CD4-positive, CD25-positive, alpha-beta regulatory T cell (primary cell): ENCODE data around the gene BRPF1. TPM values are rescaled to one million over a fixed set of nuclear protein-coding genes. Genes with fewer than 3 reads are reported as not detected.

Source experiments
- ATAC-seq, 2 donors: fragments of 150-1000 bp; cut with Tn5 transposase; one replicate each; pipeline ENCODE4 v1.10.0; 2021; ENCODE audit warnings: low read depth in 2 of 2, moderate number of reproducible peaks in 2 of 2, moderate library complexity in 1 of 2
- DNase-seq, 3 donors: peaks; one replicate each; pipeline versions ENCODE4 v3.0.0 to v3.0.0-alpha.2; 2012 to 2022; ENCODE audit warnings: mixed read lengths in 1 of 3
- H3K27ac ChIP-seq: one replicate; pipeline ENCODE4 v1.7.0; 2013; ENCODE audit warnings: mild to moderate bottlenecking, low read length; ENCODE audit not compliant: insufficient read depth, poor library complexity, severe bottlenecking
- H3K27me3 ChIP-seq: one replicate; pipeline ENCODE4 v1.7.0; 2013; ENCODE audit warnings: low read length; ENCODE audit not compliant: control insufficient read depth, insufficient read depth
- H3K36me3 ChIP-seq: one replicate; pipeline ENCODE4 v1.7.0; 2013; ENCODE audit warnings: mild to moderate bottlenecking, low read length, moderate library complexity; ENCODE audit not compliant: control insufficient read depth, insufficient read depth
- H3K4me1 ChIP-seq: 2 replicates; pipeline ENCODE4 v1.7.0; 2013; ENCODE audit warnings: mild to moderate bottlenecking, low read length; ENCODE audit not compliant: insufficient read depth, control insufficient read depth, poor library complexity, severe bottlenecking
- H3K4me3 ChIP-seq: one replicate; pipeline ENCODE4 v1.7.0; 2013; ENCODE audit warnings: low read depth, mild to moderate bottlenecking, low read length, moderate library complexity
- H3K9me3 ChIP-seq, 2 experiments: 1 replicate in 1 of 2; 2 replicates in 1 of 2; pipeline ENCODE4 v1.7.0; 2013; ENCODE audit warnings: low read length in 2 of 2, mild to moderate bottlenecking in 1 of 2, moderate library complexity in 1 of 2; ENCODE audit not compliant: control insufficient read depth in 2 of 2
- H3K27ac Mint-ChIP-seq, 3 donors: one replicate each; pipeline ENCODE4 v1.8.0; 2020 to 2022; ENCODE audit warnings: mild to moderate bottlenecking in 3 of 3, mixed read lengths in 3 of 3, moderate library complexity in 2 of 3
- H3K27me3 Mint-ChIP-seq: one replicate; pipeline ENCODE4 v1.8.0; 2022; ENCODE audit warnings: mild to moderate bottlenecking, mixed read lengths
- H3K36me3 Mint-ChIP-seq: one replicate; pipeline ENCODE4 v1.8.0; 2020; ENCODE audit warnings: mixed read lengths
- H3K4me1 Mint-ChIP-seq, 4 donors: one replicate each; pipeline ENCODE4 v1.8.0; 2020 to 2022; ENCODE audit warnings: mixed read lengths in 4 of 4, mild to moderate bottlenecking in 1 of 4
- H3K4me3 Mint-ChIP-seq, 4 donors: one replicate each; pipeline ENCODE4 v1.8.0; 2020 to 2022; ENCODE audit warnings: mild to moderate bottlenecking in 4 of 4, mixed read lengths in 4 of 4, moderate library complexity in 3 of 4
- H3K9me3 Mint-ChIP-seq, 7 donors: one replicate each; pipeline ENCODE4 v1.8.0; 2020 to 2022; ENCODE audit warnings: mixed read lengths in 7 of 7, mild to moderate bottlenecking in 3 of 7, moderate library complexity in 2 of 7
- polyA plus RNA-seq, 4 donors: library from polyadenylated mRNA; unstranded; fragments of 300-500 nt; fragmentation: Illumina TruSeq; gene quantifications; one replicate each; pipeline ENCODE4 v1.2.3, GENCODE V29; 2021
- total RNA-seq: library from RNA; stranded (reverse); gene quantifications from one replicate; pipeline ENCODE4 v1.2.3, GENCODE V29; 2022

Gene BRPF1
- total and polyA plus RNA-seq, 5 donors from 2014 or later, result 6.7 to 41.2 (median 10.3) TPM

DNA sequence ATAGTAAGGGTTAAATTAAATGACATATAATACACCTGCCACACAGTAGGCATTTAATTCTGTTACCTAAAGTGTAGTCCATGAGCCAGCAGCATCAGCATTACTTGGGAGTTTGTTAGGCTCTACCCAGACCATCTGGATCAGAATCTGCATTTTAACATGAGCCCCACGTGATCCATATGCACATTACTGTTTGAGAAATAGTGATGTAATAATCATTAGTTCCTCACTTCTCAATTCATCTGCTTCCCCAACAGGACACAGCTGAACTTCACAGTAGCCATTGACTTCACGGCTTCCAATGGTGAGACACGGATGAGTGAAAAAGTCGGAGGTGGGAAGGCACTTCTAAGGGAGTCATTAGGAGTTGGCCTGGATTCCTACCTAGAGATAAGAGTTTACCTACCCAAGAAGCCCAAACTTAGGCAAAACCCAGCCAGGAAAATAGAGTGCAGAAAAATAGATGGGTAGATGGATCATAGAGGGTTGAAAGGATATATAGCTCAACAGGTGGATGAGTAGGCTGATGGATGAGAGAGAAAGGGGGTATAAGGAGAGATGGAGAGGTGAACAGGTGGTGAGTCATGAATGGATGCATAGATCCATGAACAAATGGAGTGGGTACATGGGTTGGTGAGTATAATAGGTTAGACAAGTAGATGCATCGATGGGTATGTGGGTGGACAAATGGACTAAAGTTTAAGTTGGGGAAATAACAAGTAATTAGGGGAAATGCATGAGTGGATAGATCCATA lies 14.6 kb upstream of the BRPF1 start:
- H3K27me3 Mint-ChIP-seq, result no peaks in the 10 kb centered on the region
- H3K4me3 ChIP-seq, result no peak overlapping the region
- peak overlapping the region in 1 of 3 donors; percentile 1 for H3K27ac Mint-ChIP-seq
- H3K9me3 ChIP-seq, result no peaks in the 10 kb centered on the region
- no peak overlapping the region for H3K4me3 Mint-ChIP-seq
- H3K36me3 ChIP-seq, result no peaks in the 10 kb centered on the region
- no peaks in the 10 kb centered on the region for H3K36me3 Mint-ChIP-seq
- H3K4me1 ChIP-seq, result peaks cover 6% of the 10 kb centered on the region
- peaks cover 0 to 15% (median 7%) of the 10 kb centered on the region in 4 donors for H3K4me1 Mint-ChIP-seq
- H3K27ac ChIP-seq, result no peak overlapping the region
- H3K27me3 ChIP-seq, result peaks cover 4% of the 10 kb centered on the region
- no peaks in the 10 kb centered on the region for H3K9me3 Mint-ChIP-seq
- ATAC-seq (no peak), DNase-seq (no peak)

DNA sequence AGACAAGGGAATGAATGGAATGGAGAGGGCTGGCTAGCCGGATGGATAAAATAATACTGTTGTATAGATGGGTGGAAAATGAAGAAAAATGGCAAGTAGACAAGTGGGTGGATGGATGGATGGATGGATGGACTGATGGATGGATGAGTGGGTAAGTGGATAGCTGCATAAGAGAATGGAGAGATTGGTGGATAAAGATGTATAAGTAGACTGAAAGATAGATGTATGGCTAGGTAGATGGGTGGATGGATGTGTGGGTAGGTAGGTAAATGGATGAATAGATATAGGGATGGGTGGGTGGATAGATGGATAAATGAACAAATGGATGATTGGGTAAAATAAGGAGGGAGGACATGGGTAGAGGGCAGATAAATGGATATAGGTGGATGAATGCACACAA lies 14.0 kb upstream of the BRPF1 start:
- Histone ChIP-seq H3K4me3 (no peak overlapping the region), H3K4me1 (peaks cover 6% of the 10 kb centered on the region), H3K27me3 (peaks cover 4% of the 10 kb centered on the region), H3K27ac (no peak overlapping the region), H3K36me3 (no peaks in the 10 kb centered on the region), H3K9me3 (no peaks in the 10 kb centered on the region)
- peaks cover 0 to 15% (median 7%) of the 10 kb centered on the region in 4 donors for H3K4me1 Mint-ChIP-seq
- no peak overlapping the region for H3K4me3 Mint-ChIP-seq
- no peaks in the 10 kb centered on the region for H3K36me3 Mint-ChIP-seq
- no peaks in the 10 kb centered on the region for H3K27me3 Mint-ChIP-seq
- ATAC-seq, result no peak
- H3K9me3 Mint-ChIP-seq, result no peaks in the 10 kb centered on the region
- H3K27ac Mint-ChIP-seq, result peak overlapping the region in 1 of 3 donors; percentile 1
- no peak for DNase-seq

DNA sequence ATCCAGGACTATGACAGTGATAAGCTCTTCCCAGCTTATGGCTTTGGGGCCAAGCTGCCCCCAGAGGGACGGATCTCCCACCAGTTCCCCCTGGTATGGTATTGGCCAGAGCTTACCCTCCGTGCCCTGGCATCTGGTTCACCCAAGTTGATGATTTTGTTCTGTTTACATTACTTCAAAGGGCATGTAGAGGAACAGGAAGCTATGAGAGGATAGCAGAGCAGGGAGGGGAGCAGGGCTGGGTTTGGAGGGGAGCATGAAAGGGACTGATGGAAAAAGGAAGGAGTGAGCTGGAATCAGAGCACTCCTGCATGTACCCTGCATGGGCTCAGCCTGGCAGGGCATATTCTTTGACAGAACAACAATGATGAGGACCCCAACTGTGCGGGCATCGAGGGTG lies 13.4 kb upstream of the BRPF1 start:
- peaks cover 0 to 15% (median 6%) of the 10 kb centered on the region in 4 donors for H3K4me1 Mint-ChIP-seq
- ATAC-seq (peak in 1 of 2 donors; percentile 60), DNase-seq (no peak)
- H3K27me3 Mint-ChIP-seq, result no peaks in the 10 kb centered on the region
- Histone ChIP-seq H3K4me3 (no peak overlapping the region), H3K27me3 (peaks cover 4% of the 10 kb centered on the region), H3K36me3 (no peaks in the 10 kb centered on the region), H3K4me1 (peaks cover 6% of the 10 kb centered on the region), H3K9me3 (no peaks in the 10 kb centered on the region), H3K27ac (no peak overlapping the region)
- H3K4me3 Mint-ChIP-seq, result peak overlapping the region in 2 of 4 donors; percentile 27 to 32
- no peaks in the 10 kb centered on the region for H3K9me3 Mint-ChIP-seq
- peak overlapping the region in 1 of 3 donors; percentile 49 for H3K27ac Mint-ChIP-seq
- H3K36me3 Mint-ChIP-seq, result no peaks in the 10 kb centered on the region

DNA sequence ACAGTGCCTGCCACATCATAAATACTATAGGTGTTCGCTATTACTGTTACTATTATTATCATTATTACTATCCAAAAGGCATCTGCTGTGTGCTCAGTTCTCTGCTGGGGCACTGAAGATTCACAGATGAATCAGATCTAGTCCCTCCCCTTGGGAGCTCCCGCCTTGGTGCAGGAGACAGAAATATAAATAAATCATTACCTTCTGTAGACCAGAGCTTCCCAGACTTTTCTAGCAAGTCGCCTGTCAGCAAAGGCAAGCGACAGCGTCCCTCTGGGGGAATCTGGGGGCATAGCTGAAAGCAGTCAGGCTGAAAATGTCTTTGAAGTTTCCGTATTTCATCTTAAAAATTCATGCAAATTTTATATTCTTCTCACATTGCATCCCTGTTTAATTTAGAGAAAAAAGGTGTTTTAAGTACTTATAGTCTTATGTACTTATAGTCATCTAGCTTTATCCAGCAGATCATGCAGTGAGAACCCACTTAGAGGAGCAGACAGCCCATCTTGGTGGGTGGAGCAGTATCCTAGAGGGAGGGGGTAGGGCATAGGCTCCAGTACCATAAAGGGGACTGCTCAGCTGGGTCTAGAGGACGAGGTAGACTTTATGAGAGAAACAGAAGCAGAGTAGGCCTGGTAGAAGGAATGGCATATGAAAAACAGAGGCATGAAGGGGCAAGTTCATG lies 10.4 kb upstream of the BRPF1 start:
- H3K27me3 ChIP-seq, result peaks cover 4% of the 10 kb centered on the region

DNA sequence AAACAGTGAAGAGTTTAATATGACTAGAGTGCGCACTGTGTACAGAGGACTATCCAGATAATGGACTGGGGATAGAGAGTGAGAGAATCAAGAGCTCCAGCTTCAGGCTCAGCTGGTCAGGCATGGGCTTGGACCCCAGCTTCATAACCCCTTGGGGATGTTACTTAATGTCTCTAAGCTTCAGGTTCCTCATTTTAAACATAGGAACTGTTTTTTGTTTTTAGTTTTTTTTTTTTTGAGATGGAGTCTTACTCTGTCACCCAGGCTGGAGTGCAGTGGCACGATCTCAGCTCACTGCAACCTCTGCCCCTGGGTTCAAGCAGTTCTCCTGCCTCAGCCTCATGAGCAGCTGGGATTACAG lies 9.9 kb upstream of the BRPF1 start:
- ATAC-seq (no peak), DNase-seq (no peak)
- Mint-ChIP-seq H3K27ac (no peak overlapping the region), H3K4me3 (no peak overlapping the region), H3K9me3 (no peaks in the 10 kb centered on the region), H3K4me1 (peaks cover 0 to 21% (median 3%) of the 10 kb centered on the region in 4 donors), H3K36me3 (no peaks in the 10 kb centered on the region), H3K27me3 (no peaks in the 10 kb centered on the region)
- no peaks in the 10 kb centered on the region for H3K36me3 ChIP-seq
- H3K27me3 ChIP-seq, result peaks cover 4% of the 10 kb centered on the region
- no peak overlapping the region for H3K27ac ChIP-seq
- H3K9me3 ChIP-seq, result no peaks in the 10 kb centered on the region
- H3K4me3 ChIP-seq, result no peak overlapping the region
- H3K4me1 ChIP-seq, result peaks cover 6% of the 10 kb centered on the region

More for the DNA sequence above, 10.4 kb upstream of the BRPF1 start:
- Mint-ChIP-seq H3K9me3 (no peaks in the 10 kb centered on the region), H3K36me3 (no peaks in the 10 kb centered on the region), H3K4me3 (no peak overlapping the region), H3K27ac (no peak overlapping the region), H3K4me1 (peaks cover 0 to 18% (median 3%) of the 10 kb centered on the region in 4 donors), H3K27me3 (no peaks in the 10 kb centered on the region)
- Histone ChIP-seq H3K27ac (no peak overlapping the region), H3K9me3 (no peaks in the 10 kb centered on the region), H3K4me3 (no peak overlapping the region), H3K36me3 (no peaks in the 10 kb centered on the region), H3K4me1 (peaks cover 6% of the 10 kb centered on the region)
- ATAC-seq (no peak), DNase-seq (no peak)

DNA sequence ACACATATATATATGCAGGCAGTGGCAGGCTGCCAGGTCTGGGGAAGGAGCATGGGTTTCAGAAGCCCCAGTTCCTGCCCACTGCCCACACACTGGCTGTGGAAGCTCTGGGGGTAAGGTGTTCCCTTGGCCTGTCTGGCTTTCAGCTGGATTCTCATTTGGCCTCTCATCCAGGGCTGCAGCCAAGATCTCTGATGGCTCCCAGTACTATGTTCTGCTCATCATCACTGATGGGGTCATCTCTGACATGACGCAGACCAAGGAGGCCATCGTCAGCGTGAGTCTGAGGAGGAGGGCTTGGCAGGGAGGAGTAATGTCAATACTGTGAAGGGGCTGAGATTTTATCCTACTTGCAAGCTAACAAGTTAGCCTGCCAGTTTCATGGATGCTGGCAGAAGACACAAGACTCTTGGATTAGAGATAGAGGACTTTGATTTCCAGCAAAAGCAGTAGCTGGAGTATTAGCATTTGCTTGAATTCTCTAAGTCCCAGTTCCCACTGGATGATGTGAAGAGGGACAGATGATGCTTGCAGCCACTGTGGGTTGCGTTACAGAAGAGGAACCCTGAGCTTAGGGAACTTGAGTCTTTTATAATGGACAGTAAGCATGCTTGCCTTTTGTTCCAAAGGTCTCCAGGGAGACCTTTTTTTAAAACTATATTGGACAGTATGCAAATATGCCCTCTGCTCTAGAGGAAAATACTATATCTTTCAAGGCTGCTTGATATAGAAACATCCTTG lies 5.6 kb upstream of the BRPF1 start:
- ATAC-seq (no peak), DNase-seq (no peak)
- H3K27ac Mint-ChIP-seq, result peak overlapping the region in 1 of 3 donors; percentile 26

DNA sequence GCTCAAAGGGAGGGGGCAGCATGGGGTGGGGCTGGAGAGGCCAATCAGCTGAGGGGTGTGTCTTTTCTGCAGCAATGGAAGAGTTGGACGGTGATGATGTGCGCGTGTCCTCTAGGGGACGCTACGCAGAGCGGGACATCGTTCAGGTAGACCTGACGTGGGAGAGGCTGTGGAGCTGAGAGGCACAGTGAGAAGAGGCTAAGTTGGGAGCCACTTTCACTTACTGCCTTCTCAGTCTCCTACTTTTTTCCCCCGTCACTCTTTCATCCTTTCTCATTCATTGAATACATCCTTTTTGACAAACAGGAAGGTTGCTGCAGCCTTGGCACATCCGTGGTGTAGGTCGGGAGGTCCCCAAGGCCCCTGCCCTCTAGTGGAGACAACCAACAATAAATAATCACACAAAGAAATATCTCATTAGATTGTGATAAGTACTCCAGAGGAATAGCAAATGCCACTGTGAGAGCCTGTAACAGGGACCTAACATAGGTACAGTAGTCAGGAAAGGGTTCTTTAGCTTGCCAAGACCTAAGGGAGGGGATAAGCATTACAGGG lies 4.4 kb upstream of the BRPF1 start:
- no peaks in the 10 kb centered on the region for H3K9me3 Mint-ChIP-seq
- Histone ChIP-seq H3K27me3 (no peaks in the 10 kb centered on the region), H3K9me3 (no peaks in the 10 kb centered on the region), H3K4me3 (peak overlapping the region; percentile 81), H3K4me1 (peaks cover 24% of the 10 kb centered on the region), H3K27ac (peak overlapping the region; percentile 48), H3K36me3 (no peaks in the 10 kb centered on the region)
- ATAC-seq, result peak; percentile 18 to 22
- H3K36me3 Mint-ChIP-seq, result no peaks in the 10 kb centered on the region
- DNase-seq, result peak; percentile 37 to 84 (median 74)
- peaks cover 18 to 39% (median 23%) of the 10 kb centered on the region in 4 donors for H3K4me1 Mint-ChIP-seq
- peak overlapping the region; percentile 56 to 79 (median 76) for H3K4me3 Mint-ChIP-seq
- H3K27ac Mint-ChIP-seq, result peak overlapping the region; percentile 45 to 79 (median 70)
- H3K27me3 Mint-ChIP-seq, result peaks cover 6% of the 10 kb centered on the region

More for the DNA sequence above, 5.6 kb upstream of the BRPF1 start:
- H3K27ac ChIP-seq, result no peak overlapping the region
- Mint-ChIP-seq H3K4me1 (peaks cover 18 to 37% (median 21%) of the 10 kb centered on the region in 4 donors), H3K27me3 (peaks cover under 1% of the 10 kb centered on the region), H3K36me3 (no peaks in the 10 kb centered on the region), H3K4me3 (no peak overlapping the region), H3K9me3 (no peaks in the 10 kb centered on the region)
- H3K9me3 ChIP-seq, result no peaks in the 10 kb centered on the region
- no peak overlapping the region for H3K4me3 ChIP-seq
- peaks cover 23% of the 10 kb centered on the region for H3K4me1 ChIP-seq
- H3K27me3 ChIP-seq, result no peaks in the 10 kb centered on the region
- no peaks in the 10 kb centered on the region for H3K36me3 ChIP-seq
